Right atrium auricular region (tissue), 2 donors: Measurements from ENCODE around the gene PANK4. TPM values are rescaled to one million over a fixed set of nuclear protein-coding genes. Genes with fewer than 3 reads are reported as not detected.

ENCODE experiments used
- DNase-seq: peaks from one replicate; pipeline ENCODE4 v3.0.0-alpha.2; 2019; ENCODE audit warnings: low spot score
- H3K27ac ChIP-seq, 2 donors: fragments of 200-600 bp; sonication (generic); 1 replicate in 1 of 2; 2 replicates in 1 of 2; pipeline ENCODE4 v1.5.1; 2016 to 2019
- H3K27me3 ChIP-seq, 2 donors: fragments of 200-600 bp; sonication (generic); one replicate each; pipeline versions ENCODE4 v1.5.1 to v1.6.0; 2017 to 2019
- H3K36me3 ChIP-seq: fragments of 200-600 bp; sonication (generic); one replicate; pipeline ENCODE4 v1.5.1; 2016
- H3K4me1 ChIP-seq, 2 donors: fragments of 200-600 bp; sonication (generic); one replicate each; pipeline versions ENCODE4 v1.5.1 to v1.6.0; 2017 to 2019
- H3K4me3 ChIP-seq, 2 donors: fragments of 200-600 bp; sonication (generic); 1 replicate in 1 of 2; 2 replicates in 1 of 2; pipeline ENCODE4 v1.5.1; 2017 to 2019; ENCODE audit warnings: mild to moderate bottlenecking in 1 of 2, moderate library complexity in 1 of 2
- H3K9me3 ChIP-seq, 2 donors: fragments of 200-600 bp; sonication (generic); one replicate each; pipeline ENCODE4 v1.5.1; 2019
- total RNA-seq, 2 donors: library from RNA; depleted of rRNA; stranded (reverse); fragments of >200 nt; gene quantifications; one replicate each; pipeline ENCODE4 v1.1.0, GENCODE V29; 2016
- TF ChIP-seq, protein P1 (sequence below), 2 donors: fragments of 200-600 bp; sonication (generic); IDR thresholded peaks; one replicate each; pipeline ENCODE4 v1.5.1; 2019; ENCODE audit warnings: antibody characterized with exemption in 2 of 2

PANK4 gene
- total RNA-seq, 2 donors from 2014 or later, result 27.0 to 41.5 TPM

GRCh38 chr1:2537784-2538115, 11.4 kb upstream of the PANK4 start:
- no peaks in the 10 kb centered on the region for H3K9me3 ChIP-seq
- TF ChIP-seq, protein P1, sequence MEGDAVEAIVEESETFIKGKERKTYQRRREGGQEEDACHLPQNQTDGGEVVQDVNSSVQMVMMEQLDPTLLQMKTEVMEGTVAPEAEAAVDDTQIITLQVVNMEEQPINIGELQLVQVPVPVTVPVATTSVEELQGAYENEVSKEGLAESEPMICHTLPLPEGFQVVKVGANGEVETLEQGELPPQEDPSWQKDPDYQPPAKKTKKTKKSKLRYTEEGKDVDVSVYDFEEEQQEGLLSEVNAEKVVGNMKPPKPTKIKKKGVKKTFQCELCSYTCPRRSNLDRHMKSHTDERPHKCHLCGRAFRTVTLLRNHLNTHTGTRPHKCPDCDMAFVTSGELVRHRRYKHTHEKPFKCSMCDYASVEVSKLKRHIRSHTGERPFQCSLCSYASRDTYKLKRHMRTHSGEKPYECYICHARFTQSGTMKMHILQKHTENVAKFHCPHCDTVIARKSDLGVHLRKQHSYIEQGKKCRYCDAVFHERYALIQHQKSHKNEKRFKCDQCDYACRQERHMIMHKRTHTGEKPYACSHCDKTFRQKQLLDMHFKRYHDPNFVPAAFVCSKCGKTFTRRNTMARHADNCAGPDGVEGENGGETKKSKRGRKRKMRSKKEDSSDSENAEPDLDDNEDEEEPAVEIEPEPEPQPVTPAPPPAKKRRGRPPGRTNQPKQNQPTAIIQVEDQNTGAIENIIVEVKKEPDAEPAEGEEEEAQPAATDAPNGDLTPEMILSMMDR (IDR thresholded peaks at IDR 0.05), result no peak
- H3K27me3 ChIP-seq, result no peaks in the 10 kb centered on the region

DNA sequence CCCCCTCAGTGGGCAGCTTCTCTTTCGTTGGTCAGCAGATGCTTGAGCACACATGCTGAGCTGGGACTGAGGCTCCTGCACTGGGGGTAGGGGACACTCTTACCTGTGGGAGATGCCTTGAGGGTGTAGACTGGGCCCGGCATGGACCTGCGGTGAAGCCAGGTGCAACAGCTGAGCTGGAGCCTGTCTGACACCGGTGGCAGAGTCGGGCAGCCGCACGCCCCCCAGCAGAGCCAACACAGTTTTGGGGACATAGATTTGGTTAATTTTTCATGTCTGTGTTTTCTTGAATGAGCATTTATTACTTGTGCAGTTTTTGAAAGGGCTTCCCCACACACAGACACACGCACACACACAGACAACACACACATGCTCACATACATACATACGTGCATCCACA, 9.6 kb upstream of the PANK4 start:
- H3K27ac ChIP-seq, result no peak overlapping the region
- DNase-seq, result no peak
- peaks cover 0 to 22% of the 10 kb centered on the region in 2 donors for H3K4me1 ChIP-seq
- no peaks in the 10 kb centered on the region for H3K27me3 ChIP-seq
- TF ChIP-seq, protein P1 (IDR thresholded peaks at IDR 0.05), result no peak
- H3K9me3 ChIP-seq, result no peaks in the 10 kb centered on the region
- H3K4me3 ChIP-seq, result no peak overlapping the region
- H3K36me3 ChIP-seq, result no peaks in the 10 kb centered on the region

More at GRCh38 chr1:2537784-2538115, 11.4 kb upstream of the PANK4 start:
- DNase-seq, result no peak
- no peak overlapping the region for H3K4me3 ChIP-seq
- H3K27ac ChIP-seq, result no peak overlapping the region
- no peaks in the 10 kb centered on the region for H3K36me3 ChIP-seq
- peaks cover 0 to 19% of the 10 kb centered on the region in 2 donors for H3K4me1 ChIP-seq

- Histone ChIP-seq H3K27me3 (no peaks in the 10 kb centered on the region), H3K4me3 (no peak overlapping the region), H3K4me1 (peaks cover 0 to 22% of the 10 kb centered on the region in 2 donors), H3K9me3 (no peaks in the 10 kb centered on the region), H3K27ac (no peak overlapping the region), H3K36me3 (no peaks in the 10 kb centered on the region)
- DNase-seq, result no peak
- TF ChIP-seq, protein P1 (IDR thresholded peaks at IDR 0.05), result no peak
Measured at GRCh38 chr1:2535455-2535854, 9.1 kb upstream of the PANK4 start.

DNA sequence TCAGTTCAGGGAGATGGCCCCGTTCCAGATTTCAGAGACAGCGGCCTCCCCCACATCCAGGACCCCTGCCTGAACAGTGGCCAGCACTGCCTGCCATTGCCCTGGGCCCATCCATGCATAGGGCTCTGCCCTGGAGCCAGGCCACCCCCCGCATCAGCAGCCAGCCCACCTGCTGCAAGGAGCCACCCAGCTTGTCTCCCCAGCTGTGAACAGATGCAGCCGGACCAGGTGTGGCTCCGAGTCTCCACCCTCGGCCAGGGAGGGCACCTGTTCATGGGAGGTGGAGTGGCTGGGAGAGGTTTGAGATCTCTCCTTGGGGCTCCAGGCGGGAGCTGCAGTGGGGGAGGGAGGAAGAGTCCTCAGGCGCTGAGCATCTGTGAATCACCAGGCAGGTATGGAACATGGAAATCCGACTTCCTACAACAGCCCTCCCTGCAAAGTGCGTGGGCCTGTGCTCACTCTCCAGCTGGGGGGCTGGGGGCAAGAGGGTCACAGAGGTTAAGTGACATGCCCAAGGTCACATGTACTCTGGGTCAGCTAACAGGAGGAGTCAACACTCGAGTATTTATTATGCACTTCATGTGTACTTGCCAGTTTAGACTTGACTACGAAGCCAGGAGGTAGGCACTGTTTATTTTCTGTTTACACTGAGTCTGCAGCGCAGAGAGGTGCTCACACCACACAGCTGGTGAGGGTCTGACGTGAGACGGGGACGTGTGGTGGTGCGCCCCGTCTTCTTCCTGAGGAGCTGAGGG, 8.5 kb upstream of the PANK4 start:
- H3K27ac ChIP-seq, result no peak overlapping the region
- H3K9me3 ChIP-seq, result no peaks in the 10 kb centered on the region
- H3K36me3 ChIP-seq, result no peaks in the 10 kb centered on the region
- H3K4me3 ChIP-seq, result no peak overlapping the region
- TF ChIP-seq, protein P1 (IDR thresholded peaks at IDR 0.05), result no peak
- no peaks in the 10 kb centered on the region for H3K27me3 ChIP-seq
- peaks cover 0 to 24% of the 10 kb centered on the region in 2 donors for H3K4me1 ChIP-seq
- no peak for DNase-seq

DNA sequence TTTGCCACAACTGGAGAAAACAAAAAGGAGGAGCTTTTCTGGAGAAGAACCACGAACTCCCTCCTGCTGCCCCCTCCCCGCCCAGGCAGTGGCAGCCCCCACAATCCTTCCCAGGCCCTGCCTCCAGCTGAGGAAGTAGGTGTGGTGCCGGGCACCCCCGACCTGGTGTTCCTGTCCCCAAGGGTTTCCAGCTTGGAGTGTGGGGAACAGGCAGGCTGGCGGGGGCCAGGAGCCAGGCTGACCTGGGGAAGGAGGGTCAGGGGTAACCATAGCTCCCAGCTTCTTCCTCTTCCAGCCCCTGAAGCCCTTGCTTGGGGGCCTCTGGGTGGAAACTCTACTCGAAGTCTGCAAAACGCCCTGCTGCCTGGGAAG, 7.9 kb upstream of the PANK4 start:
- no peaks in the 10 kb centered on the region for H3K9me3 ChIP-seq
- H3K36me3 ChIP-seq, result no peaks in the 10 kb centered on the region
- no peak overlapping the region for H3K4me3 ChIP-seq
- TF ChIP-seq, protein P1 (IDR thresholded peaks at IDR 0.05), result no peak
- no peaks in the 10 kb centered on the region for H3K27me3 ChIP-seq
- H3K4me1 ChIP-seq, result peaks cover 0 to 27% of the 10 kb centered on the region in 2 donors
- H3K27ac ChIP-seq, result no peak overlapping the region
- DNase-seq, result no peak

DNA sequence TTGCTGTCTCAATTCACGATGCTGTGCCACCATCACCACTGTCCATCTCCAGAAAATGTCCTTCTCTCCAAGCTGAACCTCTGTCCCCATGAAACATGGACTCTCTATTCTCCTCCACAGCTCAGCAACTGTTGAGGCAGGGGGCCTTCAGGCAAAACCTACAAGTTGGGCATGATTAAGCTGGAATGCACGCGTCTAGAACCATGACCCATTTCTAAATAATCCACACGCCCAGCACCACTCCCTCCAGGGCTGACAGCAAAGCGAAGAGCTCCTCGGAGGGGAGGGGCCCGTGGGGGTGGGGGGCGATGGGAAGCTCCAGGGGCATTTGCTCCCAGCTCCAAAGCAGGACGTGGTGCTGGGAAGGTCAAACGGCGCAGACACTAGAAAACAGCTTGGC, 7.0 kb upstream of the PANK4 start:
- Histone ChIP-seq H3K27me3 (no peaks in the 10 kb centered on the region), H3K36me3 (no peaks in the 10 kb centered on the region)
- DNase-seq, result no peak

More for the DNA sequence above, 7.0 kb upstream of the PANK4 start:
- peaks cover 0 to 36% of the 10 kb centered on the region in 2 donors for H3K4me1 ChIP-seq
- TF ChIP-seq, protein P1 (IDR thresholded peaks at IDR 0.05), result no peak
- H3K27ac ChIP-seq, result no peak overlapping the region
- H3K4me3 ChIP-seq, result no peak overlapping the region
- H3K9me3 ChIP-seq, result no peaks in the 10 kb centered on the region
